Measurements from ENCODE around the gene LYL1. TPM values are rescaled to one million over a fixed set of nuclear protein-coding genes. Genes with fewer than 3 reads are reported as not detected.

LYL1 gene
- total RNA-seq, 1 experiment from 2014 or later = 0.23 TPM

GRCh38 chr19:13135068-13136062, 32.7 kb upstream of the LYL1 start:
- ChIA-PET CTCF (no interaction called here), POLR2A (no interaction called here)
- Histone ChIP-seq H3K9me3 (ENCODE audit: control insufficient read depth, insufficient read depth, low read depth, low read length) (no peaks in the 10 kb centered on the region), H3K36me3 (ENCODE audit: control insufficient read depth, insufficient read depth, low read length) (no peaks in the 10 kb centered on the region; the same call in 1 of the 2 replicates), H3K4me3 (ENCODE audit: low read depth in 2 of 2, low read length in 2 of 2) (no peak overlapping the region), H3K4me1 (ENCODE audit: control insufficient read depth, insufficient read depth, low read length) (no peaks in the 10 kb centered on the region), H3K27me3 (ENCODE audit: control insufficient read depth, insufficient read depth, low read length) (no peaks in the 10 kb centered on the region), H3K27ac (ENCODE audit: low read length) (no peak overlapping the region)
- no peak for TF ChIP-seq REST (IDR thresholded peaks at IDR 0.05; ENCODE audit: insufficient read depth in 1 of 2, low read depth in 2 of 2, low read length in 1 of 2)
- TF ChIP-seq POLR2AphosphoS5 (IDR thresholded peaks at IDR 0.05; ENCODE audit: low read depth, low read length) = no peak
- no peak for TF ChIP-seq TCF7L2 (IDR thresholded peaks at IDR 0.05; ENCODE audit: low read depth, low read length)
- no peak for TF ChIP-seq SIN3A (IDR thresholded peaks at IDR 0.05; ENCODE audit: borderline replicate concordance, insufficient read depth, low read depth, low read length)
- TF ChIP-seq, protein P1, sequence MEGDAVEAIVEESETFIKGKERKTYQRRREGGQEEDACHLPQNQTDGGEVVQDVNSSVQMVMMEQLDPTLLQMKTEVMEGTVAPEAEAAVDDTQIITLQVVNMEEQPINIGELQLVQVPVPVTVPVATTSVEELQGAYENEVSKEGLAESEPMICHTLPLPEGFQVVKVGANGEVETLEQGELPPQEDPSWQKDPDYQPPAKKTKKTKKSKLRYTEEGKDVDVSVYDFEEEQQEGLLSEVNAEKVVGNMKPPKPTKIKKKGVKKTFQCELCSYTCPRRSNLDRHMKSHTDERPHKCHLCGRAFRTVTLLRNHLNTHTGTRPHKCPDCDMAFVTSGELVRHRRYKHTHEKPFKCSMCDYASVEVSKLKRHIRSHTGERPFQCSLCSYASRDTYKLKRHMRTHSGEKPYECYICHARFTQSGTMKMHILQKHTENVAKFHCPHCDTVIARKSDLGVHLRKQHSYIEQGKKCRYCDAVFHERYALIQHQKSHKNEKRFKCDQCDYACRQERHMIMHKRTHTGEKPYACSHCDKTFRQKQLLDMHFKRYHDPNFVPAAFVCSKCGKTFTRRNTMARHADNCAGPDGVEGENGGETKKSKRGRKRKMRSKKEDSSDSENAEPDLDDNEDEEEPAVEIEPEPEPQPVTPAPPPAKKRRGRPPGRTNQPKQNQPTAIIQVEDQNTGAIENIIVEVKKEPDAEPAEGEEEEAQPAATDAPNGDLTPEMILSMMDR (IDR thresholded peaks at IDR 0.05) = no peak
- ATAC-seq = no peak
- no TSS peak for BruUV-seq (replicated peaks)
- in situ Hi-C loops (cut with HindIII; ENCODE audit: low pct_unique_long_range_greater_than_20kb, low sequenced_read_pairs) (no loop called here), intact Hi-C loops (cut with micrococcal nuclease; ENCODE audit: unreplicated experiment) (no loop called here)
- no peak for DNase-seq (ENCODE audit: low read depth, low spot score)

DNA sequence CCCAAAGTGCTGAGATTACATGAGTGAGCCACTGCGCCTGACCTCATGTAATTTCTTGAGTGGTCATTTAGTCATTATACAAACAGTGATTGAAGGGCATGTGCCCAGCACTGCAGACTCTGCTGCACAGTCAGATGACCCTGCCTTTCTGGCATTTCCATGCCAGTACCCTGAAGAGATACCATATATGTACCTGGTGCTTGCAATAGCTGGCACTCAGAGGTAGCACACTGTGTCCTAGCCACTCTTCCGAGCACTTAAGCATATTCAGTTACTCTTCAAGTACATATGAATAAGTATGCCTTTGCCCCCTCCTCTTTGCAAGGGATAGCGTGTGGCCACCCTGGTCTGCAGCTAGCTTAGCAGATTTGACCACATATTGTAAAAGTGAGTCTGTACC, 32.0 kb upstream of the LYL1 start:
- POLR2A ChIA-PET = no interaction called here
- H3K27ac ChIP-seq (ENCODE audit: low read length) = no peak overlapping the region
- no peaks in the 10 kb centered on the region for H3K9me3 ChIP-seq (ENCODE audit: control insufficient read depth, insufficient read depth, low read depth, low read length)
- intact Hi-C loops (cut with micrococcal nuclease; ENCODE audit: unreplicated experiment) = no loop called here
- no peaks in the 10 kb centered on the region; the same call in 1 of the 2 replicates for H3K36me3 ChIP-seq (ENCODE audit: control insufficient read depth, insufficient read depth, low read length)
- H3K27me3 ChIP-seq (ENCODE audit: control insufficient read depth, insufficient read depth, low read length) = no peaks in the 10 kb centered on the region
- BruUV-seq (replicated peaks) = no TSS peak
- no peaks in the 10 kb centered on the region for H3K4me1 ChIP-seq (ENCODE audit: control insufficient read depth, insufficient read depth, low read length)
- ATAC-seq (no peak), DNase-seq (ENCODE audit: low read depth, low spot score) (no peak)
- no peak for TF ChIP-seq POLR2AphosphoS5 (IDR thresholded peaks at IDR 0.05; ENCODE audit: low read depth, low read length)
- no peak for TF ChIP-seq SIN3A (IDR thresholded peaks at IDR 0.05; ENCODE audit: borderline replicate concordance, insufficient read depth, low read depth, low read length)
- TF ChIP-seq REST (IDR thresholded peaks at IDR 0.05; ENCODE audit: insufficient read depth in 1 of 2, low read depth in 2 of 2, low read length in 1 of 2) = no peak
- TF ChIP-seq, protein P1 (IDR thresholded peaks at IDR 0.05) = no peak
- no peak for TF ChIP-seq TCF7L2 (IDR thresholded peaks at IDR 0.05; ENCODE audit: low read depth, low read length)
- no peak overlapping the region for H3K4me3 ChIP-seq (ENCODE audit: low read depth in 2 of 2, low read length in 2 of 2)
- CTCF ChIA-PET = no interaction called here
- in situ Hi-C loops (cut with HindIII; ENCODE audit: low pct_unique_long_range_greater_than_20kb, low sequenced_read_pairs) = no loop called here
